K562 (cell line): Measurements from ENCODE around the gene TTC33. TPM values are rescaled to one million over a fixed set of nuclear protein-coding genes. Genes with fewer than 3 reads are reported as not detected.

Experiments used
- ATAC-seq: fragments of 200-7000 bp; cut with Tn5 transposase; 3 replicates; pipeline ENCODE4 v1.9.1; 2020; ENCODE audit warnings: moderate library complexity
- BruUV-seq: library from RNA; stranded (reverse); fragments of 400-500 nt; replicated peaks from 2 replicates; lab custom pipeline; 2021; lab: Mats Ljungman, UMichigan
- CTCF ChIA-PET: fragments of 300-600 bp; formaldehyde crosslinking; extraction: SDS; loops from one replicate; lab custom pipeline; 2021; ENCODE audit warnings: low intra/inter-chr PET ratio; lab: Yijun Ruan, JAX
- POLR2A ChIA-PET: fragments of 300-600, 350-650 bp; sonication (Branson Sonifier 250); formaldehyde crosslinking; extraction: SDS; loops from one replicate; lab custom pipeline; 2021; ENCODE audit warnings: antibody characterized with exemption, inconsistent platforms; lab: Yijun Ruan, JAX
- DNase-seq, 4 experiments: peaks; one replicate each; pipeline versions ENCODE4 v3.0.0 to v3.0.0-alpha.2; 2011 to 2018; ENCODE audit warnings: low spot score in 3 of 4, mixed read lengths in 3 of 4; ENCODE audit errors: extremely low read depth in 1 of 4
- FAIRE-seq: peaks from 2 replicates; lab custom pipeline; 2011; peaks lifted over from hg19 to GRCh38; lab: Jason Lieb, UNC
- H2AFZ ChIP-seq: 2 replicates; pipeline ENCODE4 v1.6.0; 2011; ENCODE audit warnings: low read depth, low read length, control low read depth, inconsistent platforms
- H3K27ac ChIP-seq: fragments of 200-600 bp; 3 replicates; pipeline ENCODE4 v1.8.0; 2011; ENCODE audit warnings: low read depth, mild to moderate bottlenecking, control low read depth, inconsistent platforms, low read length, moderate library complexity, mixed read lengths; ENCODE audit errors: extremely low read depth
- H3K27me3 ChIP-seq, 2 experiments: fragments of 300-600 bp in 1 of 2; 2 replicates in 1 of 2; 3 replicates in 1 of 2; pipeline versions ENCODE4 v1.6.0 to v1.8.0; 2011; ENCODE audit warnings: inconsistent platforms in 2 of 2, low read length in 2 of 2, mild to moderate bottlenecking in 1 of 2, mixed read lengths in 1 of 2, moderate library complexity in 1 of 2; ENCODE audit not compliant: control insufficient read depth in 2 of 2, insufficient read depth in 2 of 2
- H3K36me3 ChIP-seq: fragments of 300-600 bp; 3 replicates; pipeline ENCODE4 v1.8.0; 2011; ENCODE audit warnings: mild to moderate bottlenecking, low read length, inconsistent platforms; ENCODE audit not compliant: control insufficient read depth, insufficient read depth
- H3K4me1 ChIP-seq, 2 experiments: fragments of 200-600 bp in 1 of 2; replicated peaks in 1 of 2; 2 replicates in 1 of 2; 3 replicates in 1 of 2; pipeline versions ENCODE4 v1.5.1 to v1.8.0; 2011; ENCODE audit warnings: inconsistent platforms in 2 of 2, low read length in 2 of 2, mild to moderate bottlenecking in 1 of 2, mixed read lengths in 1 of 2, moderate library complexity in 1 of 2; ENCODE audit not compliant: control insufficient read depth in 2 of 2, insufficient read depth in 2 of 2
- H3K4me2 ChIP-seq: 2 replicates; pipeline ENCODE4 v1.6.1; 2011; ENCODE audit warnings: low read length, control low read depth, inconsistent platforms, mixed read lengths; ENCODE audit not compliant: insufficient read depth
- H3K4me3 ChIP-seq: fragments of 200-600 bp; sonication (generic), shearing (Covaris generic); 2 replicates; pipeline ENCODE4 v1.5.1; 2016; ENCODE audit warnings: control low read depth, inconsistent platforms
- H3K79me2 ChIP-seq: fragments of 200-600 bp; 3 replicates; pipeline ENCODE4 v1.8.0; 2011; ENCODE audit warnings: low read length, inconsistent platforms; ENCODE audit not compliant: control insufficient read depth, insufficient read depth
- H3K9ac ChIP-seq, 2 experiments: 2 replicates each; pipeline versions ENCODE4 v1.6.0 to v1.6.1; 2011; ENCODE audit warnings: low read depth in 2 of 2, low read length in 2 of 2, control low read depth in 1 of 2, inconsistent platforms in 1 of 2, mild to moderate bottlenecking in 1 of 2, mixed read lengths in 1 of 2; ENCODE audit not compliant: insufficient read depth in 1 of 2
- H3K9me1 ChIP-seq: one replicate; pipeline ENCODE4 v1.6.0; 2011; ENCODE audit warnings: inconsistent platforms, mild to moderate bottlenecking, low read length, moderate library complexity; ENCODE audit not compliant: control insufficient read depth, insufficient read depth
- H3K9me3 ChIP-seq: replicated peaks from 2 replicates; pipeline ENCODE4 v1.5.1; 2011; ENCODE audit warnings: low read depth, low read length, inconsistent platforms; ENCODE audit not compliant: control insufficient read depth, insufficient read depth
- H4K20me1 ChIP-seq: replicated peaks from 2 replicates; pipeline ENCODE4 v1.6.1; 2011; ENCODE audit warnings: low read length, inconsistent platforms, mixed read lengths; ENCODE audit not compliant: control insufficient read depth, insufficient read depth
- ATF7 ChIP-seq: fragments of 450-650 bp; IDR thresholded peaks from 2 replicates; pipeline ENCODE4 v1.7.1; 2014; ENCODE audit warnings: mild to moderate bottlenecking, moderate library complexity
- CHD4 ChIP-seq: fragments of 200-600 bp; sonication (generic); IDR thresholded peaks from 3 replicates; pipeline ENCODE4 v1.6.1; 2012; ENCODE audit warnings: low read depth, mild to moderate bottlenecking, mixed read lengths, low read length, inconsistent platforms; ENCODE audit not compliant: insufficient read depth, insufficient replicate concordance, poor library complexity, severe bottlenecking
- COPS2 ChIP-seq: fragments of 450-650 bp; conservative IDR thresholded peaks from 2 replicates; pipeline ENCODE4 v1.6.1; 2016; ENCODE audit warnings: mild to moderate bottlenecking, moderate library complexity
- CXXC5 ChIP-seq: fragments of 250-450 bp; sonication (Bioruptor Pico); IDR thresholded peaks from 2 replicates; pipeline ENCODE4 v1.8.0; 2022; ENCODE audit warnings: inconsistent platforms, mild to moderate bottlenecking, moderate library complexity
- ERF ChIP-seq: fragments of 450-650 bp; formaldehyde crosslinking; IDR thresholded peaks from 2 replicates; pipeline ENCODE4 v1.4.0; 2020; ENCODE audit warnings: mild to moderate bottlenecking, mixed read lengths
- FOSL1 ChIP-seq: fragments of 200-800 bp; sonication (Bioruptor generic); conservative IDR thresholded peaks from 2 replicates; pipeline ENCODE4 v1.6.1; 2016; ENCODE audit warnings: missing genetic modification characterization, missing compliant biosample characterization
- LEF1 ChIP-seq: fragments of 450-650 bp; IDR thresholded peaks from 2 replicates; pipeline ENCODE4 v1.6.1; 2016; ENCODE audit warnings: mild to moderate bottlenecking
- MAFF ChIP-seq: IDR thresholded peaks from 2 replicates; pipeline ENCODE4 v1.6.1; 2012; ENCODE audit warnings: low read length, improper control_type of control experiment
- MCM7 ChIP-seq, 2 experiments: fragments of 450-650 bp; IDR thresholded peaks; 2 replicates each; pipeline ENCODE4 v1.6.1; 2016 to 2018
- PRPF4 ChIP-seq: fragments of 200-400 bp; formaldehyde crosslinking; IDR thresholded peaks from one replicate; pipeline ENCODE4 v1.6.1; 2017; ENCODE audit warnings: low read length, low read depth, mild to moderate bottlenecking; ENCODE audit not compliant: insufficient read depth, poor library complexity, severe bottlenecking
- PTBP1 ChIP-seq: fragments of 200-400 bp; formaldehyde crosslinking; IDR thresholded peaks from 2 replicates; pipeline ENCODE4 v1.6.1; 2017; ENCODE audit warnings: low read depth, low read length
- SNIP1 ChIP-seq: fragments of 450-650 bp; IDR thresholded peaks from 2 replicates; pipeline ENCODE4 v1.7.1; 2017; ENCODE audit warnings: low read depth, mild to moderate bottlenecking
- TAF7 ChIP-seq: fragments of 450-650 bp; IDR thresholded peaks from 2 replicates; pipeline ENCODE4 v1.6.1; 2016; ENCODE audit warnings: missing genetic modification characterization, missing compliant biosample characterization
- TFE3 ChIP-seq: fragments of 450-650 bp; formaldehyde crosslinking; IDR thresholded peaks from 2 replicates; pipeline ENCODE4 v1.4.0; 2020; ENCODE audit warnings: mild to moderate bottlenecking, mixed read lengths
- U2AF1 ChIP-seq: fragments of 200-400 bp; formaldehyde crosslinking; optimal IDR thresholded peaks from 2 replicates; pipeline ENCODE3; 2017; ENCODE audit warnings: mild to moderate bottlenecking, low read depth, low read length, moderate library complexity
- ZBTB5 ChIP-seq: fragments of 450-650 bp; IDR thresholded peaks from 2 replicates; pipeline ENCODE4 v1.6.1; 2017; ENCODE audit warnings: antibody characterized with exemption
- ZC3H11A ChIP-seq: IDR thresholded peaks from 2 replicates; pipeline ENCODE4 v1.6.1; 2012; ENCODE audit warnings: low read depth, low read length, improper control_type of control experiment
- ZNF12 ChIP-seq: sonication (generic); formaldehyde crosslinking; IDR thresholded peaks from 2 replicates; pipeline ENCODE4 v1.4.0; 2020; ENCODE audit warnings: mild to moderate bottlenecking, missing genetic modification reagents
- in situ Hi-C: fragments of 300-500 bp; cut with MboI; formaldehyde crosslinking; loops from 4 replicates; pipeline ENCODE4 v1.15.0; 2018; ENCODE audit warnings: inconsistent platforms, mixed read lengths
- intact Hi-C: fragments of 100-400 bp; cut with micrococcal nuclease; formaldehyde crosslinking; loops from 2 replicates; pipeline ENCODE4 v1.14.2; 2022
- polyA plus RNA-seq, 8 experiments: library from polyadenylated mRNA; depleted of rRNA in 4 of 8; stranded (reverse) in 5 of 8; unstranded in 3 of 8; fragments of >200 nt; fragmentation: Nextera tagmentation in 2 of 8; fragmentation: Illumina TruSeq in 1 of 8; extraction: Ambion mirVana in 2 of 8; extraction: Trizol in 1 of 8; gene quantifications; 2 replicates each; pipeline versions ENCODE4 v1.2.1 to v1.2.3, GENCODE V29; 2011 to 2014; ENCODE audit warnings: inconsistent platforms in 1 of 8, missing spikeins in 1 of 8
- total RNA-seq, 7 experiments: library from RNA; depleted of rRNA in 6 of 7; stranded (reverse); fragments of >200 nt in 6 of 7; fragmentation: Illumina TruSeq in 2 of 7; extraction: Trizol in 2 of 7; gene quantifications; 2 replicates each; pipeline versions ENCODE4 v1.2.1 to v1.2.3, GENCODE V29; 2011 to 2021; ENCODE audit warnings: low replicate concordance in 1 of 7

The TTC33 gene
- total and polyA plus RNA-seq, 9 of the 15 experiments (the other 6 are each of a cell fraction or from before 2014, with no cell fraction given) = 11.5 to 24.9 (median 21.1) TPM

GRCh38 chr5:40483316-40483715 lies 272.4 kb downstream of the TTC33 start:
- ATAC-seq (no peak), DNase-seq (no peak), FAIRE-seq (no peak)
- ChIA-PET CTCF (no interaction called here), POLR2A (no interaction called here)
- no peaks in the 10 kb centered on the region for H3K9me1 ChIP-seq
- BruUV-seq = no TSS peak
- H3K27me3 ChIP-seq = no peaks in the 10 kb centered on the region
- no peak overlapping the region for H3K4me3 ChIP-seq
- H4K20me1 ChIP-seq = no peaks in the 10 kb centered on the region
- no peak overlapping the region for H2AFZ ChIP-seq
- in situ Hi-C loops = no loop called here
- no peaks in the 10 kb centered on the region for H3K36me3 ChIP-seq
- H3K4me2 ChIP-seq = no peak overlapping the region
- H3K4me1 ChIP-seq = no peaks in the 10 kb centered on the region
- no peak overlapping the region for H3K27ac ChIP-seq
- intact Hi-C loops = no loop called here
- TF ChIP-seq FOSL1 (no peak), CXXC5 (CRISPR knock-in tag) (no peak), COPS2 (no peak), SNIP1 (no peak), PTBP1 (no peak), U2AF1 (no peak), ATF7 (no peak), TAF7 (tag) (no peak), ZNF12 (CRISPR knock-in tag) (no peak), ZC3H11A (no peak), PRPF4 (no peak), LEF1 (no peak), MCM7 (IDR thresholded peaks at IDR 0.05) (no peak), CHD4 (no peak), ZBTB5 (no peak), TFE3 (no peak), MAFF (no peak), ERF (no peak)
- TF ChIP-seq, all 486 proteins: peak for 0
- Histone ChIP-seq H3K79me2 (no peaks in the 10 kb centered on the region), H3K9ac (no peak overlapping the region), H3K9me3 (no peaks in the 10 kb centered on the region)
